Gastrocnemius medialis (tissue), 4 donors: ENCODE results near the gene S100A9. TPM values are rescaled to one million over a fixed set of nuclear protein-coding genes. Genes with fewer than 3 reads are reported as not detected.
A peak's percentile ranks its signal among the peaks of the same experiment; 100 is the strongest.

Source experiments
- ATAC-seq, 2 donors: fragments of 150-250 bp; one replicate each; pipeline ENCODE4 v1.9.1; 2016
- DNase-seq, 2 donors: peaks; one replicate each; pipeline ENCODE4 v3.0.0-alpha.2; 2019
- H3K27ac ChIP-seq, 4 donors: fragments of 200-600 bp; sonication (generic); 1 replicate in 1 of 4; 2 replicates in 3 of 4; pipeline ENCODE4 v1.5.1; 2016 to 2018; ENCODE audit warnings: mild to moderate bottlenecking in 2 of 4, moderate library complexity in 1 of 4
- H3K27me3 ChIP-seq, 3 donors: fragments of 200-600 bp; sonication (generic) in 2 of 3; 1 replicate in 1 of 3; 2 replicates in 2 of 3; pipeline versions ENCODE4 v1.5.1 to v1.6.0; 2016 to 2019; ENCODE audit warnings: mild to moderate bottlenecking in 1 of 3, moderate library complexity in 1 of 3
- H3K36me3 ChIP-seq, 2 donors: fragments of 200-600 bp; sonication (generic) in 1 of 2; one replicate each; pipeline ENCODE4 v1.5.1; 2017 to 2018
- H3K4me1 ChIP-seq, 2 donors: fragments of 200-600 bp; sonication (generic) in 1 of 2; one replicate each; pipeline ENCODE4 v1.5.1; 2016 to 2017; ENCODE audit warnings: mild to moderate bottlenecking in 2 of 2
- H3K4me3 ChIP-seq, 4 donors: fragments of 200-600 bp; sonication (generic) in 3 of 4; 1 replicate in 1 of 4; 2 replicates in 3 of 4; pipeline ENCODE4 v1.5.1; 2016 to 2019; ENCODE audit warnings: mild to moderate bottlenecking in 2 of 4
- H3K9me3 ChIP-seq, 3 donors: fragments of 200-600 bp; sonication (generic) in 2 of 3; 1 replicate in 1 of 3; 2 replicates in 2 of 3; pipeline ENCODE4 v1.5.1; 2016 to 2019
- POLR2A ChIP-seq, 2 donors: fragments of 450-650 bp; IDR thresholded peaks; one replicate each; pipeline ENCODE4 v1.6.1; 2017; ENCODE audit warnings: antibody characterized with exemption in 2 of 2, mild to moderate bottlenecking in 2 of 2, moderate library complexity in 2 of 2
- in situ Hi-C, 4 donors: fragments of 200-750 bp; cut with MboI; loops; one replicate each; pipeline versions ENCODE4 v1.15.0 to v1.8.0; 2017; ENCODE audit warnings: low sequenced_read_pairs in 4 of 4
- intact Hi-C: fragments of 100-400 bp; cut with DNase I; formaldehyde crosslinking; loops from one replicate; pipeline ENCODE4 v1.15.1; 2023; ENCODE audit warnings: low total_unique reads
- total RNA-seq, 4 donors: library from RNA; depleted of rRNA; stranded (reverse); fragments of >200 nt; gene quantifications; one replicate each; pipeline versions ENCODE4 v1.1.0 to v1.2.3, GENCODE V29; 2016
- TF ChIP-seq, protein P1 (sequence below), 5 experiments: fragments of 450-650 bp in 3 of 5; fragments of 200-600 bp in 2 of 5; sonication (generic) in 2 of 5; IDR thresholded peaks in 4 of 5; conservative IDR thresholded peaks in 1 of 5; 1 replicate in 4 of 5; 2 replicates in 1 of 5; pipeline ENCODE4 v1.5.1; 2016 to 2019; ENCODE audit warnings: antibody characterized with exemption in 5 of 5, mild to moderate bottlenecking in 3 of 5, moderate library complexity in 3 of 5

Gene S100A9
- total RNA-seq = 100 to 1,000 TPM in 2 of 4 donors, 10 to 100 TPM in 2; 57.4 to 205 (median 87.1) TPM

DNA sequence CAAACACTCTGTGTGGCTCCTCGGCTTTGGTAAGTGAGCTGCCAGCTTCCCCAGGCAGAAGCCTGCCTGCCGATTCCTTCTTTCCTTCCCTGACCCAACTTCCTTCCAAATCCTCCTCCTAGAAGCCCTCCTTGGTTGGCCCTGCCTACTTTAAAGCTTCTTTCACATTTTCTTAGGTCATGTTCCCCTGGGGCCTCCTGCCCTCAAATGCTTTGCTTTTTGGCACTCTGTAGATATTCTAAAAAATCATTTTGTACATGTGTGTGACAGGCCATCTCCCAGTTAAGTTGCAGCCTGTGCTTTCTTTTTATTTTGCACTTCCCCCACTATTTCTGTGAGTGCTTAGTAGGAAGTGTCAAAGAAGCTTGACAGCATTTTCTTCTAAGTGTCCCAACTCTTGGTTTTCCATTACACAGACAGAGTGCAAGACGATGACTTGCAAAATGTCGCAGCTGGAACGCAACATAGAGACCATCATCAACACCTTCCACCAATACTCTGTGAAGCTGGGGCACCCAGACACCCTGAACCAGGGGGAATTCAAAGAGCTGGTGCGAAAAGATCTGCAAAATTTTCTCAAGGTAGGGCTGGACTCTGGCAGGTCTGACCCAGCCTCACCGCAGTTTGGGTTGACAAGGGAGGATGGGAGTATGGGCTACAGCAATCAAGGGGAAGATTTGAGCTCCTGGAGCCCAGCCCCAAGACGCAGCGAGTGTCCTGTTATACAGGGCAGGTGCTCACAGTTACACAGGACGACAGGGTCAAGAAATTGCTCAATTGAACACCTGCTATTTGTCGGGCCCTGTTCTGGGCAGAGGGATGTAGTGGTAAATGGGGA lies at the start of gene S100A9:
Gene S100A9, plus strand, starts transcription at position 2 of the 838 bp plus-strand sequence. Its CDS starts 430 bp downstream, at position 432.
- DNase-seq = no peak
- in situ Hi-C loops (loop anchor here in 2 of 4 donors (10.0 to 25.0 kb wide), 3 partner anchors 137 to 654 kb away; partner anchors contain the start of gene INTS3 (in 1 of the 2)), intact Hi-C loops (loop anchor here (5.0 to 10.0 kb wide), 3 partner anchors 34 to 387 kb away; partner anchors contain the start of genes S100A2 and S100A8)
- peak within 1 kb of the TSS in 1 of 4 donors; percentile 14 for H3K4me3 ChIP-seq
- TF ChIP-seq, protein P1, sequence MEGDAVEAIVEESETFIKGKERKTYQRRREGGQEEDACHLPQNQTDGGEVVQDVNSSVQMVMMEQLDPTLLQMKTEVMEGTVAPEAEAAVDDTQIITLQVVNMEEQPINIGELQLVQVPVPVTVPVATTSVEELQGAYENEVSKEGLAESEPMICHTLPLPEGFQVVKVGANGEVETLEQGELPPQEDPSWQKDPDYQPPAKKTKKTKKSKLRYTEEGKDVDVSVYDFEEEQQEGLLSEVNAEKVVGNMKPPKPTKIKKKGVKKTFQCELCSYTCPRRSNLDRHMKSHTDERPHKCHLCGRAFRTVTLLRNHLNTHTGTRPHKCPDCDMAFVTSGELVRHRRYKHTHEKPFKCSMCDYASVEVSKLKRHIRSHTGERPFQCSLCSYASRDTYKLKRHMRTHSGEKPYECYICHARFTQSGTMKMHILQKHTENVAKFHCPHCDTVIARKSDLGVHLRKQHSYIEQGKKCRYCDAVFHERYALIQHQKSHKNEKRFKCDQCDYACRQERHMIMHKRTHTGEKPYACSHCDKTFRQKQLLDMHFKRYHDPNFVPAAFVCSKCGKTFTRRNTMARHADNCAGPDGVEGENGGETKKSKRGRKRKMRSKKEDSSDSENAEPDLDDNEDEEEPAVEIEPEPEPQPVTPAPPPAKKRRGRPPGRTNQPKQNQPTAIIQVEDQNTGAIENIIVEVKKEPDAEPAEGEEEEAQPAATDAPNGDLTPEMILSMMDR (IDR thresholded peaks at IDR 0.05 in 4 of 5, conservative IDR thresholded peaks at IDR 0.05 in 1 of 5) = no peak
- TF ChIP-seq POLR2A (IDR thresholded peaks at IDR 0.05) = peak in 1 of 2 donors; percentile 19
- no peaks in the 10 kb centered on the region for H3K36me3 ChIP-seq
- H3K27me3 ChIP-seq = no peaks in the 10 kb centered on the region
- ATAC-seq = peak in 1 of 2 donors; percentile 35
- no peaks in the 10 kb centered on the region for H3K9me3 ChIP-seq
- H3K27ac ChIP-seq = peak within 1 kb of the TSS in 3 of 4 donors; percentile 25 to 55 (median 50)
- H3K4me1 ChIP-seq = peaks cover 5 to 16% of the 10 kb centered on the region in 2 donors

DNA sequence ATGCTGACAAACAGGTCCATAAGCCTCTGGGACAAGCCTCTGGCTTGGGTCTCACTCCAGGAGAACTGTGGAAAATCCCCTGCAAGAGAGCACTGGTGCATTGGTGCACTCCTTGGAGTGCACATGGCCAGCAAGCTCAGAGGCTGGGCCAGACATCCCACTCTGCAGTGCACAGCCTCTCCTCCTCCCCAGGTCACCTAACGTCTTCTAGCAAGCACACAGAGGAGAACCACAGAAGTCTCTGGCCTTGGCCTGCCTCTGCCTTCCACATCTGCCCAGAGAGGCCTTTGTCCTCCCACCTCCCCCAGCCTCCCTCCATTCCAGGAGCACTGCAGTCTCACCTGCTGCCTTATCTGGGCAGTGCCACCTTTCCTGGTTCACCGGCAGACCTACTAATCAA lies 49.1 kb upstream of the S100A9 start:
- DNase-seq = no peak
- H3K4me3 ChIP-seq = no peak overlapping the region
- H3K4me1 ChIP-seq = no peaks in the 10 kb centered on the region
- H3K27me3 ChIP-seq = no peaks in the 10 kb centered on the region
- H3K36me3 ChIP-seq = no peaks in the 10 kb centered on the region
- in situ Hi-C loops = no loop called here
- TF ChIP-seq, protein P1 (IDR thresholded peaks at IDR 0.05 in 4 of 5, conservative IDR thresholded peaks at IDR 0.05 in 1 of 5) = no peak
- no peak for TF ChIP-seq POLR2A (IDR thresholded peaks at IDR 0.05)
- H3K9me3 ChIP-seq = no peaks in the 10 kb centered on the region
- intact Hi-C loops = no loop called here
- no peak overlapping the region for H3K27ac ChIP-seq
- ATAC-seq = no peak

DNA sequence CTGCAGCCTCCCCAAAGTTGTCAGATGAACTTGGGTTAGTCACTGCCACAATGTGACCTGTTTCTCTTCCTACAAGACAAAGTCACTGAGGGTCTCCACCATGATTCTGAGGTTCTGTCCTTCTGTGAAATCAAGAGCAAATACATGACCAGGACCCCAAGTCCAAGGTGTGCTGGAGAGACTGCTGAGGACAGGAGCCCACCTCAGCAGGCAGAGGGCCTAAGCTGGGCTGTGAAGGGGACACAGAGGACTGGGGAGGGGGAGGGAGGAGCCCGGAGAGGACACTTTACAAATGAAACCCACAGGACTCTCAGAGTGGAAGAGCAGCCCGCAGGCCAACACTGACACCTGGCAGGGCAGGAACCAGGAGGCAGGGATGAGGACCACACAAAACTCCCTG lies 48.2 kb upstream of the S100A9 start:
- TF ChIP-seq POLR2A (IDR thresholded peaks at IDR 0.05) = no peak
- TF ChIP-seq, protein P1 (IDR thresholded peaks at IDR 0.05 in 4 of 5, conservative IDR thresholded peaks at IDR 0.05 in 1 of 5) = no peak
- Histone ChIP-seq H3K27ac (no peak overlapping the region), H3K4me1 (no peaks in the 10 kb centered on the region), H3K9me3 (no peaks in the 10 kb centered on the region), H3K36me3 (no peaks in the 10 kb centered on the region), H3K27me3 (no peaks in the 10 kb centered on the region), H3K4me3 (no peak overlapping the region)
- no peak for DNase-seq
- ATAC-seq = no peak
- in situ Hi-C loops (no loop called here), intact Hi-C loops (no loop called here)

DNA sequence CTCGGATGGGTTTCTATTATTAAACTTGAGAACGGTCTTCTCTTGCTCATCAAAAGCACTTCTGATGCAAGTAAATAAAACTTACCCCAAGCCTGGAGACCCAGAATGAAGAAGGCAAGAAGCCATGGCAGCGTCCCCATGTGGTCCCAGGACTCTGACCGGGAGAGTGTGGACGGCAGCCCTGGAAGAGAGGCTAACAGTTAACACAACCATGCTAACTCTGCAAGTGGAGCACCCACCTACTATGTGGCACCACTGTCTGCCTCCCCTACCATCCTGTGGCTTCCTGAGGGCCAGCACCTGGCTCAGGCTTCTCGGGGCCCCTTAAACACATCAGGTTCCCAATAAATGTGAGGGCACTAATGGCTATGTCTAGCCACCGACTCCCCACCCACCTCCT lies 47.1 kb upstream of the S100A9 start:
- Histone ChIP-seq H3K4me3 (no peak overlapping the region), H3K27me3 (no peaks in the 10 kb centered on the region), H3K9me3 (no peaks in the 10 kb centered on the region), H3K36me3 (no peaks in the 10 kb centered on the region), H3K4me1 (no peaks in the 10 kb centered on the region), H3K27ac (no peak overlapping the region)
- ATAC-seq (no peak), DNase-seq (no peak)
- in situ Hi-C loops (no loop called here), intact Hi-C loops (no loop called here)
- TF ChIP-seq, protein P1 (IDR thresholded peaks at IDR 0.05 in 4 of 5, conservative IDR thresholded peaks at IDR 0.05 in 1 of 5) = no peak
- TF ChIP-seq POLR2A (IDR thresholded peaks at IDR 0.05) = no peak
